K562 (cell line): ENCODE results near the gene EZH1. TPM values are rescaled to one million over a fixed set of nuclear protein-coding genes. Genes with fewer than 3 reads are reported as not detected.

Experiments used
- BHLHE40 ChIP-seq: IDR thresholded peaks from 2 replicates; pipeline ENCODE4 v1.6.1; 2011; ENCODE audit warnings: low read length, improper control_type of control experiment
- CREM ChIP-seq: IDR thresholded peaks from 2 replicates; pipeline ENCODE4 v1.6.1; 2014; ENCODE audit warnings: antibody characterized with exemption, low read depth
- DMBX1 ChIP-seq: fragments of 250-450 bp; sonication (Bioruptor Pico); IDR thresholded peaks from 2 replicates; pipeline ENCODE4 v1.8.0; 2022; ENCODE audit warnings: inconsistent platforms, mild to moderate bottlenecking, moderate library complexity, borderline replicate concordance
- ESRRA ChIP-seq: fragments of 450-650 bp; IDR thresholded peaks from 2 replicates; pipeline ENCODE4 v1.6.1; 2014; ENCODE audit warnings: low read depth, mild to moderate bottlenecking, moderate library complexity, borderline replicate concordance
- HDAC1 ChIP-seq, 2 experiments: fragments of 450-650 bp; IDR thresholded peaks; 2 replicates each; pipeline ENCODE4 v1.6.1; 2016 to 2017; ENCODE audit warnings: inconsistent platforms in 1 of 2, mild to moderate bottlenecking in 1 of 2, moderate library complexity in 1 of 2
- L3MBTL2 ChIP-seq: fragments of 450-650 bp; IDR thresholded peaks from 2 replicates; pipeline ENCODE4 v1.6.1; 2016; ENCODE audit warnings: mild to moderate bottlenecking, moderate library complexity
- MTA3 ChIP-seq: fragments of 450-650 bp; formaldehyde crosslinking; IDR thresholded peaks from 2 replicates; pipeline ENCODE4 v1.6.1; 2017; ENCODE audit warnings: mild to moderate bottlenecking, borderline replicate concordance
- PTRF ChIP-seq: fragments of 450-650 bp; IDR thresholded peaks from 2 replicates; pipeline ENCODE4 v1.6.1; 2016; ENCODE audit warnings: mild to moderate bottlenecking, missing genetic modification characterization, missing compliant biosample characterization
- SMAD4 ChIP-seq: fragments of 250-450 bp; sonication (Bioruptor Pico); conservative IDR thresholded peaks from 2 replicates; pipeline ENCODE4 v1.8.0; 2021; ENCODE audit warnings: inconsistent platforms, mild to moderate bottlenecking, moderate library complexity
- SRF ChIP-seq, 2 experiments: fragments of 250-450, 450-650 bp in 1 of 2; sonication (Bioruptor Pico) in 1 of 2; sonication (generic) in 1 of 2; formaldehyde crosslinking; IDR thresholded peaks; 2 replicates each; pipeline versions ENCODE4 v1.5.0 to v1.5.1; 2020 to 2022; ENCODE audit warnings: mild to moderate bottlenecking in 1 of 2, missing genetic modification reagents in 1 of 2
- YY1 ChIP-seq, 3 experiments: IDR thresholded peaks; 2 replicates each; pipeline ENCODE4 v1.6.1; 2011; ENCODE audit warnings: low read length in 2 of 3, mild to moderate bottlenecking in 2 of 3, moderate library complexity in 2 of 3, borderline replicate concordance in 1 of 3, control low read depth in 1 of 3, low read depth in 1 of 3; ENCODE audit not compliant: insufficient read depth in 3 of 3, insufficient replicate concordance in 2 of 3, control insufficient read depth in 1 of 3, insufficient read length in 1 of 3; ENCODE audit errors: extremely low read depth in 1 of 3
- ZBTB17 ChIP-seq: fragments of 450-650 bp; formaldehyde crosslinking; IDR thresholded peaks from 2 replicates; pipeline ENCODE4 v1.4.0; 2020; ENCODE audit warnings: mild to moderate bottlenecking
- polyA plus RNA-seq, 8 experiments: library from polyadenylated mRNA; depleted of rRNA in 4 of 8; stranded (reverse) in 5 of 8; unstranded in 3 of 8; fragments of >200 nt; fragmentation: Nextera tagmentation in 2 of 8; fragmentation: Illumina TruSeq in 1 of 8; extraction: Ambion mirVana in 2 of 8; extraction: Trizol in 1 of 8; gene quantifications; 2 replicates each; pipeline versions ENCODE4 v1.2.1 to v1.2.3, GENCODE V29; 2011 to 2014; ENCODE audit warnings: inconsistent platforms in 1 of 8, missing spikeins in 1 of 8
- total RNA-seq, 7 experiments: library from RNA; depleted of rRNA in 6 of 7; stranded (reverse); fragments of >200 nt in 6 of 7; fragmentation: Illumina TruSeq in 2 of 7; extraction: Trizol in 2 of 7; gene quantifications; 2 replicates each; pipeline versions ENCODE4 v1.2.1 to v1.2.3, GENCODE V29; 2011 to 2021; ENCODE audit warnings: low replicate concordance in 1 of 7
- TF ChIP-seq, protein P1 (sequence below): sonication (generic); formaldehyde crosslinking; IDR thresholded peaks from 2 replicates; pipeline ENCODE4 v1.8.1; 2023; ENCODE audit warnings: mild to moderate bottlenecking, missing genetic modification reagents, moderate library complexity
- TF ChIP-seq, protein P2 (sequence below), 2 experiments: fragments of 450-650 bp in 1 of 2; sonication (generic) in 1 of 2; formaldehyde crosslinking in 1 of 2; IDR thresholded peaks in 1 of 2; conservative IDR thresholded peaks in 1 of 2; 2 replicates each; pipeline versions ENCODE4 v1.6.1 to v1.8.1; 2016 to 2023; ENCODE audit warnings: mild to moderate bottlenecking in 2 of 2, moderate library complexity in 2 of 2, inconsistent platforms in 1 of 2, missing genetic modification reagents in 1 of 2
- TF ChIP-seq, protein P3 (sequence below): sonication (generic); formaldehyde crosslinking; IDR thresholded peaks from 2 replicates; pipeline ENCODE4 v1.9.0; 2022; ENCODE audit warnings: mild to moderate bottlenecking, missing genetic modification reagents
- TF ChIP-seq, protein P4 (sequence below): fragments of 450-650 bp; formaldehyde crosslinking; IDR thresholded peaks from 2 replicates; pipeline ENCODE4 v1.4.0; 2020; ENCODE audit warnings: mild to moderate bottlenecking, moderate library complexity
- TF ChIP-seq, protein P5 (sequence below): sonication (generic); formaldehyde crosslinking; IDR thresholded peaks from 2 replicates; pipeline ENCODE4 v1.8.0; 2022; ENCODE audit warnings: mild to moderate bottlenecking, low read depth, missing genetic modification reagents
- TF ChIP-seq, protein P6 (sequence below): sonication (generic); formaldehyde crosslinking; IDR thresholded peaks from 2 replicates; pipeline ENCODE4 v1.8.1; 2023; ENCODE audit warnings: mild to moderate bottlenecking, missing genetic modification reagents

EZH1 gene
- total and polyA plus RNA-seq, 9 of the 15 experiments (the other 6 are each of a cell fraction or from before 2014, with no cell fraction given) = 8.6 to 40.8 (median 22.9) TPM

DNA sequence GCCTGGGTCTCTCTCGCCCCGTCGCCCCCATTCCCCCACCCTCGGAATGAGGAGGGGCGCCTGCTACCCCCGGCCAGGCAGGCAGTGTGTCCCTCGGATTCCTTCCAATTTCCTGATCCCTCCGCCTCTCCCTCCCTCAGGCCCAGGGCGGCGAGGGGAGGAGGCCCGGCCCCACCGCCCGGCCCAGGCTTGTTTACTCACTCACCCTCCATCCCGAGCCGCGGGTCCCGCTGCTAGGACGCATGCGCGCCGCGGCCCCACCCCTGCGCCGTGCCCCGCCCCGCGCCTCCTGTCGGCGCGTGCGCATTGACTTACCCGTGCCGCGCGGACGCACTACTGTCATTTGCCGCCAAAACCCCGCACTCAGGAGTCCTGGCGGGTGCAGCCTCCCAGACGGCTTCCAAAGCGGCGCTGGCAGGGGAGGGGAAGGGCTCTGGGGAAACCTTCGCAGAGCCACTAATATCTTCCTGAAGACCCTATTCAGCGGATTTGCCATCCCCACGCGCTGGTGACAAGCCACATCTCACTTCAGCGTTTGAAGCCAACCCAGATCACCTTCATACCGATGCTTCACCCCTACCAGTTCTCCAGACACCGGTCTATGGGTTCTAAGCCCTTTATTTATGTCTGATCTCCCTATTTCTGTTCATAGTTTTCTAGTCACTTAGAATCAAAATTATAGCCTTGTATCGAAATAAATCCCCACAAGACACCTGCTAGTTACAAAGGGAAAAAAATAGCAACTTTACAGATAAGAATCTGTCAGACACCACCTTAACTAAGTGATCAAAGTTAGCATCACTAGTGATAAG is at the start of gene EZH1 (continued):
- TF ChIP-seq YY1 (IDR thresholded peaks at IDR 0.05; ENCODE audit: borderline replicate concordance in 1 of 3, control insufficient read depth in 1 of 3, extremely low read depth in 1 of 3, insufficient read depth in 3 of 3, insufficient read length in 1 of 3, insufficient replicate concordance in 2 of 3, low read depth in 1 of 3, low read length in 2 of 3) = peak in 2 of 3 experiments; percentile 28 to 54
- TF ChIP-seq, protein P1, sequence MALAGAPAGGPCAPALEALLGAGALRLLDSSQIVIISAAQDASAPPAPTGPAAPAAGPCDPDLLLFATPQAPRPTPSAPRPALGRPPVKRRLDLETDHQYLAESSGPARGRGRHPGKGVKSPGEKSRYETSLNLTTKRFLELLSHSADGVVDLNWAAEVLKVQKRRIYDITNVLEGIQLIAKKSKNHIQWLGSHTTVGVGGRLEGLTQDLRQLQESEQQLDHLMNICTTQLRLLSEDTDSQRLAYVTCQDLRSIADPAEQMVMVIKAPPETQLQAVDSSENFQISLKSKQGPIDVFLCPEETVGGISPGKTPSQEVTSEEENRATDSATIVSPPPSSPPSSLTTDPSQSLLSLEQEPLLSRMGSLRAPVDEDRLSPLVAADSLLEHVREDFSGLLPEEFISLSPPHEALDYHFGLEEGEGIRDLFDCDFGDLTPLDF (CRISPR knock-in tag) = peak; percentile 87
- no peak for TF ChIP-seq ESRRA
- peak; percentile 72 for TF ChIP-seq SMAD4 (CRISPR knock-in tag)
- TF ChIP-seq HDAC1 (IDR thresholded peaks at IDR 0.05) = 0 out of 4 replicates have a peak, but pooled peaks of 1 of the 2 experiments have one; percentile 36
- peak; percentile 87 for TF ChIP-seq BHLHE40
- 0 out of 2 replicates have a peak, but pooled peaks have one; percentile 50 for TF ChIP-seq MTA3
- no peak for TF ChIP-seq ZBTB17 (CRISPR knock-in tag)
- 0 out of 2 replicates have a peak, but pooled peaks have one; percentile 46 for TF ChIP-seq CREM
- TF ChIP-seq, protein P2, sequence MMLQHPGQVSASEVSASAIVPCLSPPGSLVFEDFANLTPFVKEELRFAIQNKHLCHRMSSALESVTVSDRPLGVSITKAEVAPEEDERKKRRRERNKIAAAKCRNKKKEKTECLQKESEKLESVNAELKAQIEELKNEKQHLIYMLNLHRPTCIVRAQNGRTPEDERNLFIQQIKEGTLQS (IDR thresholded peaks at IDR 0.05) = no peak
- TF ChIP-seq, protein P2 (CRISPR knock-in tag; conservative IDR thresholded peaks at IDR 0.05) = 0 out of 2 replicates have a peak, but pooled peaks have one; percentile 51
- TF ChIP-seq, protein P3, sequence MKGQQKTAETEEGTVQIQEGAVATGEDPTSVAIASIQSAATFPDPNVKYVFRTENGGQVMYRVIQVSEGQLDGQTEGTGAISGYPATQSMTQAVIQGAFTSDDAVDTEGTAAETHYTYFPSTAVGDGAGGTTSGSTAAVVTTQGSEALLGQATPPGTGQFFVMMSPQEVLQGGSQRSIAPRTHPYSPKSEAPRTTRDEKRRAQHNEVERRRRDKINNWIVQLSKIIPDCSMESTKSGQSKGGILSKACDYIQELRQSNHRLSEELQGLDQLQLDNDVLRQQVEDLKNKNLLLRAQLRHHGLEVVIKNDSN (CRISPR knock-in tag) = 0 out of 2 replicates have a peak, but pooled peaks have one; percentile 35
- TF ChIP-seq, protein P4, sequence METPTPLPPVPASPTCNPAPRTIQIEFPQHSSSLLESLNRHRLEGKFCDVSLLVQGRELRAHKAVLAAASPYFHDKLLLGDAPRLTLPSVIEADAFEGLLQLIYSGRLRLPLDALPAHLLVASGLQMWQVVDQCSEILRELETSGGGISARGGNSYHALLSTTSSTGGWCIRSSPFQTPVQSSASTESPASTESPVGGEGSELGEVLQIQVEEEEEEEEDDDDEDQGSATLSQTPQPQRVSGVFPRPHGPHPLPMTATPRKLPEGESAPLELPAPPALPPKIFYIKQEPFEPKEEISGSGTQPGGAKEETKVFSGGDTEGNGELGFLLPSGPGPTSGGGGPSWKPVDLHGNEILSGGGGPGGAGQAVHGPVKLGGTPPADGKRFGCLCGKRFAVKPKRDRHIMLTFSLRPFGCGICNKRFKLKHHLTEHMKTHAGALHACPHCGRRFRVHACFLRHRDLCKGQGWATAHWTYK (CRISPR knock-in tag) = no peak
- peak; percentile 38; the same call in 1 of the 2 replicates for TF ChIP-seq DMBX1 (CRISPR knock-in tag)
- TF ChIP-seq L3MBTL2 = peak; percentile 100
- no peak for TF ChIP-seq PTRF (tag)
- peak in 1 of 2 experiments; percentile 41; a peak in 1 of 4 replicates for TF ChIP-seq SRF (CRISPR knock-in tag; IDR thresholded peaks at IDR 0.05)
- TF ChIP-seq, protein P5, sequence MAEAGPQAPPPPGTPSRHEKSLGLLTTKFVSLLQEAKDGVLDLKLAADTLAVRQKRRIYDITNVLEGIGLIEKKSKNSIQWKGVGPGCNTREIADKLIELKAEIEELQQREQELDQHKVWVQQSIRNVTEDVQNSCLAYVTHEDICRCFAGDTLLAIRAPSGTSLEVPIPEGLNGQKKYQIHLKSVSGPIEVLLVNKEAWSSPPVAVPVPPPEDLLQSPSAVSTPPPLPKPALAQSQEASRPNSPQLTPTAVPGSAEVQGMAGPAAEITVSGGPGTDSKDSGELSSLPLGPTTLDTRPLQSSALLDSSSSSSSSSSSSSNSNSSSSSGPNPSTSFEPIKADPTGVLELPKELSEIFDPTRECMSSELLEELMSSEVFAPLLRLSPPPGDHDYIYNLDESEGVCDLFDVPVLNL (CRISPR knock-in tag) = 0 out of 2 replicates have a peak, but pooled peaks have one; percentile 50
- TF ChIP-seq, protein P6, sequence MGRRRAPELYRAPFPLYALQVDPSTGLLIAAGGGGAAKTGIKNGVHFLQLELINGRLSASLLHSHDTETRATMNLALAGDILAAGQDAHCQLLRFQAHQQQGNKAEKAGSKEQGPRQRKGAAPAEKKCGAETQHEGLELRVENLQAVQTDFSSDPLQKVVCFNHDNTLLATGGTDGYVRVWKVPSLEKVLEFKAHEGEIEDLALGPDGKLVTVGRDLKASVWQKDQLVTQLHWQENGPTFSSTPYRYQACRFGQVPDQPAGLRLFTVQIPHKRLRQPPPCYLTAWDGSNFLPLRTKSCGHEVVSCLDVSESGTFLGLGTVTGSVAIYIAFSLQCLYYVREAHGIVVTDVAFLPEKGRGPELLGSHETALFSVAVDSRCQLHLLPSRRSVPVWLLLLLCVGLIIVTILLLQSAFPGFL (CRISPR knock-in tag) = peak; percentile 92; the same call in 1 of the 2 replicates
